ENCODE results near the gene CD99L2.

GRCh38 chrX:150781677-150782076 is 116.8 kb downstream of the CD99L2 start:
- TF ChIP-seq TAF1 (IDR thresholded peaks at IDR 0.05; ENCODE audit: borderline replicate concordance, insufficient read depth, low read length) (no peak), POLR2AphosphoS5 (IDR thresholded peaks at IDR 0.05; ENCODE audit: low read depth, low read length) (no peak)
